Measurements from ENCODE around the gene SDK2. TPM values are rescaled to one million over a fixed set of nuclear protein-coding genes. Genes with fewer than 3 reads are reported as not detected.

SDK2 gene
- total and polyA plus RNA-seq, 2 of the 8 experiments (the other 6 are each of a cell fraction or from before 2014, with no cell fraction given), result 3.9 to 4.1 TPM

DNA sequence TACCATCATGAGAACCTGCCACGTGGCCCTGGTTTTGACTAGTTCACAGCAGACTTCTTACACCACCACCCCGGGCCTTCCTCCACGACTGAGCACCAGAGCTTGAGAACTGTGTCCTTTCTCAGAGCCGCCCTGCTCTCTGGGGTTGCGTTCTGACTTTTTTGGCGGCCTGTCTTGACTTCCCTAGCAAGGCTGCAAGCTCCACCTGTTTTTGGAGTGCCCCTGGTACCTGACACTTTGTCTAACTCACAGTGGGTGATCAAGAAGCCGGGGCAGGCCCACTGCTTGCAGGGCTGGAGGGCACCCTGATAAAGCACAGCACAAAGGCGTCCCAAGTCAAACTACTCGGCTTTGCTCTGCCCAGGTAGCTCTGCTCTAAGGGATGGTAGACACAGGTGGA lies 154.3 kb downstream of the SDK2 start:
- peaks cover 1 to 2% of the 10 kb centered on the region in 2 experiments for H4K20me1 ChIP-seq (replicated peaks in 1 of 2; ENCODE audit: control insufficient read depth in 1 of 2, insufficient read depth in 2 of 2, low read length in 2 of 2)
- H4K5ac ChIP-seq (ENCODE audit: insufficient read length, low read depth, low read length), result no peak overlapping the region
- no peak overlapping the region for H2BK5ac ChIP-seq (ENCODE audit: low read depth, low read length)
- H3K4ac ChIP-seq (replicated peaks; ENCODE audit: insufficient read length, low read depth, low read length), result no peak overlapping the region
- 85% methylated on average over 9 of the region's 9 CpGs; no CpG with 5 or more reads in 1 of the 2 experiments for WGBS, 2 experiments (ENCODE audit: extremely low coverage in 1 of 2, insufficient coverage in 1 of 2, insufficient read length in 1 of 2, insufficient replicate concordance in 2 of 2, low coverage in 1 of 2, low lambda C conversion rate in 2 of 2, missing lambda C conversion rate in 1 of 2)
- H3K18ac ChIP-seq (ENCODE audit: extremely low read depth, low read length), result no peak overlapping the region
- H3K56ac ChIP-seq (replicated peaks; ENCODE audit: insufficient read length, low read depth, low read length), result no peak overlapping the region
- no peak overlapping the region for H4K91ac ChIP-seq (replicated peaks; ENCODE audit: insufficient read length, low read length)
- H3K4me2 ChIP-seq (ENCODE audit: insufficient read depth in 1 of 2, low read depth in 2 of 2, low read length in 2 of 2), result no peak overlapping the region
- ChIA-PET CTCF (ENCODE audit: partially characterized antibody) (interaction anchor here (0.6 to 3.4 kb wide), 5 partner anchors 11 to 153 kb away, joined by 3 to 21 read pairs (median 3); no protein-coding TSS in a partner anchor), POLR2A (ENCODE audit: partially characterized antibody) (interaction anchor here (0.9 kb wide), 1 partner anchor 14 kb away, joined by 3 read pairs; no protein-coding TSS in a partner anchor)
- peaks cover 2 to 18% (median 9%) of the 10 kb centered on the region in 4 experiments for H3K4me1 ChIP-seq (replicated peaks in 1 of 4; ENCODE audit: control insufficient read depth in 3 of 4, insufficient read depth in 4 of 4, low read length in 3 of 4)
- no peak overlapping the region for H3K23ac ChIP-seq (ENCODE audit: insufficient read length)
- no peak overlapping the region for H3K9ac ChIP-seq (replicated peaks in 1 of 4; ENCODE audit: extremely low read depth in 1 of 4, low read depth in 3 of 4, low read length in 3 of 4)
- H2BK12ac ChIP-seq (ENCODE audit: low read depth, low read length), result peak overlapping the region; percentile 60; the same call in 1 of the 2 replicates
- H2BK20ac ChIP-seq (ENCODE audit: low read length), result no peak overlapping the region
- H3K36me3 ChIP-seq (ENCODE audit: control insufficient read depth in 2 of 4, insufficient read depth in 4 of 4, low read length in 3 of 4), result no peaks in the 10 kb centered on the region
- H3K4me3 ChIP-seq (ENCODE audit: extremely low read depth in 1 of 4, insufficient read depth in 2 of 4, low read depth in 3 of 4, low read length in 4 of 4), result no peak overlapping the region
- no peaks in the 10 kb centered on the region for H3K79me2 ChIP-seq (ENCODE audit: control insufficient read depth in 1 of 2, insufficient read depth in 2 of 2, low read length in 2 of 2)
- H3K27ac ChIP-seq (ENCODE audit: low read depth, low read length), result no peak overlapping the region
- H3K14ac ChIP-seq (ENCODE audit: insufficient read length), result no peak overlapping the region
- H3K79me1 ChIP-seq (ENCODE audit: low read depth, low read length), result no peaks in the 10 kb centered on the region
- H2BK120ac ChIP-seq (replicated peaks; ENCODE audit: low read depth, low read length), result no peak overlapping the region
- no peak overlapping the region for H2AFZ ChIP-seq (ENCODE audit: low read length)
- H3K9me3 ChIP-seq (ENCODE audit: insufficient read depth in 2 of 2, low read depth in 1 of 2, low read length in 1 of 2), result peaks cover 5 to 10% of the 10 kb centered on the region in 2 experiments; a peak in 2 of 4 replicates
- no peak overlapping the region for H4K8ac ChIP-seq (ENCODE audit: extremely low read depth, insufficient read depth, low read length)
- DNase-seq (ENCODE audit: low read depth in 1 of 2, low spot score in 2 of 2) (no peak), FAIRE-seq (no peak)
- no peaks in the 10 kb centered on the region; a peak in 1 of 7 replicates for H3K27me3 ChIP-seq (replicated peaks in 1 of 4; ENCODE audit: control insufficient read depth in 3 of 4, extremely low read depth in 1 of 4, insufficient read depth in 3 of 4, low read length in 3 of 4)
- H3K23me2 ChIP-seq (ENCODE audit: low read depth, low read length), result no peaks in the 10 kb centered on the region
- H2BK15ac ChIP-seq (ENCODE audit: low read length), result no peak overlapping the region
- H2AK5ac ChIP-seq (ENCODE audit: low read depth, low read length), result no peak overlapping the region
- TF ChIP-seq CTCF (IDR thresholded peaks at IDR 0.05; ENCODE audit: control extremely low read depth in 1 of 3, insufficient read depth in 1 of 3, low read depth in 1 of 3, low read length in 3 of 3) (no peak), TBP (IDR thresholded peaks at IDR 0.05; ENCODE audit: low read depth, low read length) (no peak), POU5F1 (IDR thresholded peaks at IDR 0.05; ENCODE audit: low read depth, low read length) (no peak), TAF1 (IDR thresholded peaks at IDR 0.05; ENCODE audit: low read depth, low read length) (no peak), SIRT6 (IDR thresholded peaks at IDR 0.05; ENCODE audit: low read length) (no peak), KDM1A (IDR thresholded peaks at IDR 0.05; ENCODE audit: borderline replicate concordance, low read length) (no peak), ZNF274 (IDR thresholded peaks at IDR 0.05; ENCODE audit: borderline replicate concordance, extremely low read depth, low read length) (no peak), USF2 (IDR thresholded peaks at IDR 0.05; ENCODE audit: low read length) (no peak)
- TF ChIP-seq, protein P1, sequence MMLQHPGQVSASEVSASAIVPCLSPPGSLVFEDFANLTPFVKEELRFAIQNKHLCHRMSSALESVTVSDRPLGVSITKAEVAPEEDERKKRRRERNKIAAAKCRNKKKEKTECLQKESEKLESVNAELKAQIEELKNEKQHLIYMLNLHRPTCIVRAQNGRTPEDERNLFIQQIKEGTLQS (IDR thresholded peaks at IDR 0.05; ENCODE audit: insufficient read depth, low read depth, low read length), result no peak
